Heart right ventricle (tissue), 16 donors: Measurements from ENCODE around the gene OGFOD3. TPM values are rescaled to one million over a fixed set of nuclear protein-coding genes. Genes with fewer than 3 reads are reported as not detected.

ENCODE experiments used
- ATAC-seq, 8 donors: fragments of 200-7000 bp; cut with Tn5 transposase; one replicate each; pipeline ENCODE4 v1.9.1; 2020; ENCODE audit warnings: mild to moderate bottlenecking in 8 of 8, moderate library complexity in 8 of 8, moderate number of reproducible peaks in 1 of 8
- DNase-seq, 2 donors: peaks; one replicate each; pipeline ENCODE4 v3.0.0-alpha.2; 2020
- H3K27ac ChIP-seq, 10 donors: fragments of 200-600 bp; sonication (generic) in 2 of 10; one replicate each; pipeline versions ENCODE4 v1.5.0 to v1.8.0; 2020 to 2022; ENCODE audit warnings: mild to moderate bottlenecking in 3 of 10
- H3K27me3 ChIP-seq, 7 donors: fragments of 200-600 bp; one replicate each; pipeline ENCODE4 v1.8.0; 2021 to 2022; ENCODE audit warnings: mild to moderate bottlenecking in 2 of 7
- H3K36me3 ChIP-seq, 9 donors: fragments of 200-600 bp; sonication (generic) in 1 of 9; one replicate each; pipeline versions ENCODE4 v1.5.0 to v1.8.0; 2020 to 2022; ENCODE audit warnings: mild to moderate bottlenecking in 2 of 9
- H3K4me1 ChIP-seq, 9 donors: fragments of 200-600 bp; sonication (generic) in 1 of 9; one replicate each; pipeline versions ENCODE4 v1.5.0 to v1.8.0; 2020 to 2022; ENCODE audit warnings: mild to moderate bottlenecking in 4 of 9
- H3K4me3 ChIP-seq, 10 donors: fragments of 200-600 bp; sonication (generic) in 2 of 10; one replicate each; pipeline versions ENCODE4 v1.5.0 to v1.8.0; 2020 to 2022; ENCODE audit warnings: mild to moderate bottlenecking in 7 of 10, moderate library complexity in 2 of 10
- H3K9me3 ChIP-seq, 11 donors: fragments of 200-600 bp in 10 of 11; sonication (generic) in 2 of 11; one replicate each; pipeline versions ENCODE4 v1.5.0 to v1.8.0; 2013 to 2022; ENCODE audit warnings: mild to moderate bottlenecking in 2 of 11, control low read depth in 1 of 11, moderate library complexity in 1 of 11
- CTCF ChIP-seq, 9 donors: fragments of 200-600 bp; sonication (generic) in 2 of 9; IDR thresholded peaks; one replicate each; pipeline versions ENCODE4 v1.5.0 to v1.8.0; 2021 to 2022; ENCODE audit warnings: antibody characterized with exemption in 9 of 9, mild to moderate bottlenecking in 5 of 9, moderate library complexity in 1 of 9
- WGBS, 2 donors: extraction: QIAGEN DNeasy Blood & Tissue Kit; methylation state at CpG; one replicate each; pipeline ENCODE4 v1.1.7; 2013; ENCODE audit warnings: inconsistent platforms in 1 of 2; 5-methylcytosine and 5-hydroxymethylcytosine counted together
- intact Hi-C, 10 donors: fragments of 100-400 bp; cut with DNase I; formaldehyde crosslinking; loops; one replicate each; pipeline versions ENCODE4 v1.11.1 to v1.14.2; 2022
- polyA plus RNA-seq, 2 donors: library from polyadenylated mRNA; stranded (reverse); fragments of 200-250 nt; gene quantifications; one replicate each; pipeline ENCODE4 v1.2.3, GENCODE V29; 2013
- total RNA-seq, 10 donors: library from RNA; stranded (reverse); fragmentation: NEBNext Ultra II Directional in 3 of 10; extraction: Animal tissue kit (Norgen Biotek cat#: 25700) in 3 of 10; gene quantifications; one replicate each; pipeline versions ENCODE4 v1.2.1 to v1.2.4, GENCODE V29; 2021 to 2023
- donor health status: Arrhythmogenic right ventricular cardiomyopathy.
- donor health status: ischemic (EF 13 %, LVEDD 7.1; RV severe dilation, severe dysfunction).
- donor health status: healthy with polysubstance abuse.
- donor health status: DM: no; HTN: yes; CAD: no.
- donor health status: DM: no; HTN: no; CAD: no.
- donor health status: ischemic (EF 25% LVEDD 6.9; RV normal size, moderate dysfunction).
- donor health status: ischemic (EF 25% LVEDD 5.7; RV mildly dilated, moderate dysfunction).
- donor health status: healthy.
- donor health status: DM: yes; HTN: yes; CAD: no.
- donor health status: Ischemic cardiomyopathy.
- donor health status: ischemic (EF 35%, LVEDD 5.7; RV mildly dilated, moderate dysfunction).
- donor health status: nonischemic (EF 11% LVEDD 7.7; RV severe dilation, severe dysfunction).
- donor health status: DM: yes; HTN: yes; CAD: no.
- donor health status: PGD.
- donor health status: ischemic (EF 29% LVEDD 5.4; RV normal size, mild dysfunction).
- donor health status: nonischemic (EF 23%, LVEDD 6.1; RV moderate dilation, normal function).

The OGFOD3 gene
- total and polyA plus RNA-seq, 12 donors: 23.3 to 39.4 (median 30.8) TPM

- ATAC-seq (peak in 3 of 8 donors; percentile 0 to 9 (median 1)), DNase-seq (peak in 1 of 2 donors; percentile 35)
- no peak for TF ChIP-seq CTCF (IDR thresholded peaks at IDR 0.05)
- Histone ChIP-seq H3K4me1 (peaks cover 10 to 46% (median 35%) of the 10 kb centered on the region in 9 donors), H3K27me3 (no peaks in the 10 kb centered on the region), H3K4me3 (peak overlapping the region; percentile 69 to 99 (median 88)), H3K27ac (peak overlapping the region; percentile 99 to 100 (median 100)), H3K36me3 (peaks cover 0 to 43% (median 18%) of the 10 kb centered on the region in 9 donors), H3K9me3 (no peaks in the 10 kb centered on the region)
- 0% methylated on average over 62 of the region's 62 CpGs for WGBS, 2 donors
- intact Hi-C loops: loop anchor here in 3 of 10 donors (5.0 to 10.0 kb wide), 3 partner anchors 38 to 96 kb away; partner anchors contain the start of genes HEXD (in 2 of the 3) and OGFOD3 (in 2 of the 3)
Observed at GRCh38 chr17:82458885-82459424, 40.6 kb upstream of the OGFOD3 start.

- DNase-seq (peak; percentile 97 to 98), ATAC-seq (peak; percentile 99)
- peaks cover 10 to 39% (median 32%) of the 10 kb centered on the region in 9 donors for H3K4me1 ChIP-seq
- H3K9me3 ChIP-seq: no peaks in the 10 kb centered on the region
- H3K27ac ChIP-seq: peak within 1 kb of the TSS; percentile 99 to 100 (median 100)
- no peak for TF ChIP-seq CTCF (IDR thresholded peaks at IDR 0.05)
- H3K27me3 ChIP-seq: no peaks in the 10 kb centered on the region
- H3K4me3 ChIP-seq: peak within 1 kb of the TSS; percentile 69 to 99 (median 88)
- WGBS, 2 donors: 0% methylated on average over 74 to 85 of the region's 85 CpGs
- intact Hi-C loops: loop anchor here in 3 of 10 donors (5.0 to 10.0 kb wide), 3 partner anchors 39 to 96 kb away; partner anchors contain the start of genes HEXD (in 2 of the 3) and OGFOD3 (in 2 of the 3)
- H3K36me3 ChIP-seq: peaks cover 0 to 37% (median 18%) of the 10 kb centered on the region in 9 donors
Observed at GRCh38 chr17:82458179-82458884, 39.9 kb upstream of the OGFOD3 start, which contains the start of gene NARF. TSS of gene NARF (plus strand) at chr17:82458741. CDS start at chr17:82458804, 63 bp downstream.

GRCh38 chr17:82457929-82458178 lies 39.5 kb upstream of the OGFOD3 start:
- peaks cover 10 to 36% (median 32%) of the 10 kb centered on the region in 9 donors for H3K4me1 ChIP-seq

More at GRCh38 chr17:82457929-82458178, 39.5 kb upstream of the OGFOD3 start:
- Histone ChIP-seq H3K9me3 (no peaks in the 10 kb centered on the region), H3K4me3 (peak overlapping the region; percentile 34 to 99 (median 88)), H3K36me3 (peaks cover 0 to 32% (median 18%) of the 10 kb centered on the region in 9 donors), H3K27me3 (no peaks in the 10 kb centered on the region), H3K27ac (peak overlapping the region; percentile 99 to 100 (median 100))
- DNase-seq (no peak), ATAC-seq (no peak)
- WGBS, 2 donors: 0 to 2% methylated on average over 8 of the region's 8 CpGs
- no peak for TF ChIP-seq CTCF (IDR thresholded peaks at IDR 0.05)
- intact Hi-C loops: loop anchor here in 3 of 10 donors (5.0 to 10.0 kb wide), 3 partner anchors 39 to 97 kb away; partner anchors contain the start of genes HEXD (in 2 of the 3) and OGFOD3 (in 2 of the 3)
